Activated T-helper 1 cell treated with anti-CD3 and anti-CD28 coated beads, Interleukin-2, amount 50 U/mL, for 16 hours (primary cell): Measurements from ENCODE around the gene AGK.

ENCODE experiments used
- DNase-seq, 2 donors: peaks; one replicate each; pipeline ENCODE4 v3.0.0-alpha.2; 2020; ENCODE audit warnings: low read depth in 1 of 2, low spot score in 1 of 2

AGK gene

GRCh38 chr7:141585592-141586510, 34.6 kb downstream of the AGK start:
- no peak for DNase-seq

- no peak for DNase-seq
These were observed 35.7 kb downstream of the AGK start for GRCh38 chr7:141586878-141587277.

- no peak for DNase-seq
These were observed 36.1 kb downstream of the AGK start for GRCh38 chr7:141587304-141587703.

- no peak for DNase-seq
These were observed 37.7 kb downstream of the AGK start for GRCh38 chr7:141588912-141589311.

- no peak for DNase-seq
These were observed 38.9 kb downstream of the AGK start for GRCh38 chr7:141590071-141590470.

GRCh38 chr7:141590666-141591065, 39.5 kb downstream of the AGK start:
- DNase-seq, result no peak

- no peak for DNase-seq
These were observed 41.9 kb downstream of the AGK start for GRCh38 chr7:141593134-141593533.

GRCh38 chr7:141597966-141598365, 46.8 kb downstream of the AGK start:
- DNase-seq, result no peak

GRCh38 chr7:141598408-141598807, 47.2 kb downstream of the AGK start:
- no peak for DNase-seq

GRCh38 chr7:141600168-141601006, 49.2 kb downstream of the AGK start:
- no peak for DNase-seq

GRCh38 chr7:141609576-141609975, 58.4 kb downstream of the AGK start:
- DNase-seq, result no peak

- no peak for DNase-seq
These were observed 59.5 kb downstream of the AGK start for GRCh38 chr7:141610671-141611070.

- no peak for DNase-seq
These were observed 61.7 kb downstream of the AGK start for GRCh38 chr7:141612861-141613260.

GRCh38 chr7:141617280-141617679, 66.1 kb downstream of the AGK start:
- DNase-seq, result no peak

- DNase-seq, result no peak
These were observed 68.5 kb downstream of the AGK start for GRCh38 chr7:141619745-141620144.

- DNase-seq, result no peak
These were observed 73.6 kb downstream of the AGK start for GRCh38 chr7:141624763-141625162.

GRCh38 chr7:141630621-141631020, 79.4 kb downstream of the AGK start:
- no peak for DNase-seq

- no peak for DNase-seq
These were observed 80.3 kb downstream of the AGK start for GRCh38 chr7:141631525-141631924.

GRCh38 chr7:141634065-141634464, 82.9 kb downstream of the AGK start:
- no peak for DNase-seq

- no peak for DNase-seq
These were observed 84.8 kb downstream of the AGK start for GRCh38 chr7:141636053-141636452.

- DNase-seq, result no peak
These were observed 89.1 kb downstream of the AGK start for GRCh38 chr7:141640239-141640840.

GRCh38 chr7:141641876-141642275, 90.7 kb downstream of the AGK start:
- DNase-seq, result no peak
